Renal cortex interstitium (tissue), 11 donors: ENCODE data around the gene TUBGCP3. TPM values are rescaled to one million over a fixed set of nuclear protein-coding genes. Genes with fewer than 3 reads are reported as not detected.

Experiments
- DNase-seq, 11 donors: peaks; one replicate each; pipeline ENCODE4 v3.0.0-alpha.2; 2013; ENCODE audit warnings: low read depth in 9 of 11, low spot score in 4 of 11; ENCODE audit errors: extremely low read depth in 1 of 11
- polyA plus RNA-seq, 3 donors: library from polyadenylated mRNA; unstranded; fragments of 120-200 nt; gene quantifications; one replicate each; pipeline ENCODE4 v1.2.1, GENCODE V29; 2013; ENCODE audit not compliant: insufficient read length in 3 of 3

TUBGCP3 gene
- polyA plus RNA-seq, 3 donors: 30.3 to 37.6 (median 32.4) TPM

DNA sequence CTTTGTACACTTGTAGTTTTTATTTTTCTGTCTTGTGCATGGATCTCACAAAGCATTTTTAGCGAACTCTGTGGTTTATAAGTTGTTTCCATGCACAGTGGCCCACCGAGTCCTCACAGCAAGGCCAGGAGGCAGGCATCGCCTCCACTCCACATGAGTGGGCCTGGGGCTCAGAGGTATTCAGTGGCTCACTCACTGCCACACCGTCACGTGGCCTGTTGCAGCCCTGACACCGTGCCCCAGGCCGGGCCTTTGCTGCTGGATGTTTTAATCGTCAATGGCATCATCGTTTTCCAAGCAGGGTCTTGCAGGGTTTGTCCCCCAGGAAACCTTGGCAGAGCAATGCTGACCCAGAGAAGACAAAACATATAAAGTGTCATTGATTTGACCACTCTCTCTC, 152.0 kb downstream of the TUBGCP3 start:
- DNase-seq: no peak

Other genes with a start within 250 kb of the TUBGCP3 start
- not detected for gene SPACA7, start 211.8 kb downstream of the TUBGCP3 start, polyA plus RNA-seq
- gene ATP11A, start 101.9 kb upstream of the TUBGCP3 start, polyA plus RNA-seq: 10 to 100 TPM; 38.4 to 87.7 (median 43.9) TPM